KMS-11 (cell line): ENCODE data around the gene MSI2.

Experiments
- H2AFZ ChIP-seq: fragments of 200-600 bp; sonication (generic); 2 replicates; pipeline ENCODE4 v1.6.1; 2016; ENCODE audit warnings: antibody characterized with exemption, mixed run types, low read depth
- H3K27ac ChIP-seq: fragments of 200-600 bp; sonication (generic); 2 replicates; pipeline ENCODE4 v1.6.1; 2016; ENCODE audit warnings: mild to moderate bottlenecking, mixed run types
- H3K27me3 ChIP-seq: fragments of 200-600 bp; sonication (generic); 2 replicates; pipeline ENCODE4 v1.6.1; 2017; ENCODE audit warnings: mild to moderate bottlenecking, low read depth, mixed run types, moderate library complexity; ENCODE audit not compliant: insufficient read depth
- H3K36me3 ChIP-seq: fragments of 200-600 bp; sonication (generic); 2 replicates; pipeline ENCODE4 v1.6.1; 2017; ENCODE audit warnings: mild to moderate bottlenecking, mixed run types; ENCODE audit not compliant: insufficient read depth
- H3K4me1 ChIP-seq: fragments of 200-600 bp; sonication (generic); 2 replicates; pipeline ENCODE4 v1.6.1; 2016; ENCODE audit warnings: mild to moderate bottlenecking, low read depth, mixed run types; ENCODE audit not compliant: poor library complexity, severe bottlenecking
- H3K4me2 ChIP-seq: fragments of 200-600 bp; sonication (generic); 2 replicates; pipeline ENCODE4 v1.7.0; 2016; ENCODE audit warnings: mild to moderate bottlenecking, mixed run types
- H3K4me3 ChIP-seq: fragments of 200-600 bp; sonication (generic); IDR thresholded peaks from 2 replicates; pipeline ENCODE4 v1.6.1; 2017; ENCODE audit warnings: low read depth, low read length, mixed read lengths; ENCODE audit not compliant: insufficient read depth
- H3K79me2 ChIP-seq: fragments of 200-600 bp; sonication (generic); 2 replicates; pipeline ENCODE4 v1.6.1; 2016; ENCODE audit warnings: low read depth, mixed run types; ENCODE audit not compliant: insufficient read depth
- H3K9ac ChIP-seq: fragments of 200-600 bp; sonication (generic); 2 replicates; pipeline ENCODE4 v1.6.1; 2016; ENCODE audit warnings: mild to moderate bottlenecking, mixed run types
- H4K20me1 ChIP-seq: fragments of 200-600 bp; sonication (generic); 2 replicates; pipeline ENCODE4 v1.6.1; 2016; ENCODE audit warnings: mild to moderate bottlenecking, mixed run types; ENCODE audit not compliant: insufficient read depth
- CTCF ChIP-seq: fragments of 200-600 bp; sonication (generic); conservative IDR thresholded peaks from 2 replicates; pipeline ENCODE4 v1.6.1; 2017; ENCODE audit warnings: low read depth, mild to moderate bottlenecking, antibody characterized with exemption, low read length, moderate library complexity, mixed read lengths

MSI2 gene

GRCh38 chr17:57545731-57546342 is 289.5 kb downstream of the MSI2 start:
- Histone ChIP-seq H3K9ac (no peak overlapping the region), H4K20me1 (no peaks in the 10 kb centered on the region), H3K36me3 (no peaks in the 10 kb centered on the region), H3K4me3 (no peak overlapping the region), H3K4me1 (peaks cover 86% of the 10 kb centered on the region), H3K27ac (no peak overlapping the region), H3K79me2 (peaks cover 28% of the 10 kb centered on the region; the same call in 1 of the 2 replicates), H3K4me2 (no peak overlapping the region), H3K27me3 (no peaks in the 10 kb centered on the region), H2AFZ (no peak overlapping the region)
- TF ChIP-seq CTCF: no peak

GRCh38 chr17:57548421-57549410 is 292.4 kb downstream of the MSI2 start:
- Histone ChIP-seq H3K27me3 (no peaks in the 10 kb centered on the region), H3K4me1 (peaks cover 86% of the 10 kb centered on the region), H2AFZ (no peak overlapping the region), H3K36me3 (no peaks in the 10 kb centered on the region), H3K27ac (no peak overlapping the region), H3K9ac (no peak overlapping the region), H4K20me1 (no peaks in the 10 kb centered on the region), H3K79me2 (peaks cover 34% of the 10 kb centered on the region; the same call in 1 of the 2 replicates), H3K4me3 (no peak overlapping the region), H3K4me2 (no peak overlapping the region; the same call in 1 of the 2 replicates)
- TF ChIP-seq CTCF: no peak

- Histone ChIP-seq H4K20me1 (no peaks in the 10 kb centered on the region), H3K27me3 (no peaks in the 10 kb centered on the region), H3K27ac (no peak overlapping the region), H3K4me1 (peaks cover 78% of the 10 kb centered on the region), H3K79me2 (peaks cover 34% of the 10 kb centered on the region; the same call in 1 of the 2 replicates), H3K9ac (no peak overlapping the region), H3K36me3 (no peaks in the 10 kb centered on the region), H3K4me3 (no peak overlapping the region), H2AFZ (no peak overlapping the region), H3K4me2 (no peak overlapping the region; the same call in 1 of the 2 replicates)
- no peak for TF ChIP-seq CTCF
These were observed 293.1 kb downstream of the MSI2 start for GRCh38 chr17:57549468-57549867.

GRCh38 chr17:57550016-57550415 is 293.7 kb downstream of the MSI2 start:
- TF ChIP-seq CTCF: no peak
- Histone ChIP-seq H3K4me2 (peak overlapping the region; percentile 88; the same call in 1 of the 2 replicates), H3K27ac (no peak overlapping the region; the same call in 1 of the 2 replicates), H3K4me3 (no peak overlapping the region), H3K79me2 (peaks cover 34% of the 10 kb centered on the region; the same call in 1 of the 2 replicates), H3K9ac (no peak overlapping the region), H3K36me3 (no peaks in the 10 kb centered on the region), H4K20me1 (no peaks in the 10 kb centered on the region), H3K27me3 (no peaks in the 10 kb centered on the region), H3K4me1 (peaks cover 73% of the 10 kb centered on the region), H2AFZ (no peak overlapping the region)
